Thyroid gland (tissue), 4 donors: ENCODE results near the gene ZCCHC4. TPM values are rescaled to one million over a fixed set of nuclear protein-coding genes. Genes with fewer than 3 reads are reported as not detected.
A peak's percentile ranks its signal among the peaks of the same experiment; 100 is the strongest.
"Not testable (repeated sequence)": the region's sequence is repeated elsewhere in the genome, so short reads cannot be mapped to it uniquely, and the experiment has no call there.

Experiments used
- DNase-seq, 2 donors: peaks; one replicate each; pipeline ENCODE4 v3.0.0-alpha.2; 2019
- H3K27ac ChIP-seq, 3 donors: fragments of 200-600 bp; sonication (generic); 1 replicate in 2 of 3; 2 replicates in 1 of 3; pipeline ENCODE4 v1.5.1; 2016 to 2019; ENCODE audit warnings: mild to moderate bottlenecking in 1 of 3, moderate library complexity in 1 of 3
- H3K27me3 ChIP-seq: fragments of 200-600 bp; sonication (generic); one replicate; pipeline ENCODE4 v1.5.1; 2019
- H3K36me3 ChIP-seq, 2 donors: fragments of 200-600 bp; sonication (generic); one replicate each; pipeline ENCODE4 v1.5.1; 2016 to 2019
- H3K4me1 ChIP-seq, 2 donors: fragments of 200-600 bp; sonication (generic); one replicate each; pipeline ENCODE4 v1.5.1; 2017 to 2019
- H3K4me3 ChIP-seq, 3 donors: fragments of 200-600 bp; sonication (generic); replicated peaks in 1 of 3; 1 replicate in 2 of 3; 2 replicates in 1 of 3; pipeline ENCODE4 v1.5.1; 2016; ENCODE audit warnings: mild to moderate bottlenecking in 1 of 3
- H3K9me3 ChIP-seq: fragments of 200-600 bp; sonication (generic); one replicate; pipeline ENCODE4 v1.5.1; 2017
- POLR2A ChIP-seq, 2 donors: fragments of 450-650 bp; IDR thresholded peaks; one replicate each; pipeline ENCODE4 v1.6.1; 2017; ENCODE audit warnings: antibody characterized with exemption in 2 of 2, mild to moderate bottlenecking in 2 of 2, moderate library complexity in 1 of 2
- WGBS, 2 donors: methylation state at CpG; one replicate each; pipeline ENCODE4 v1.1.5; 2017; 5-methylcytosine and 5-hydroxymethylcytosine counted together
- intact Hi-C: fragments of 100-400 bp; cut with DNase I; formaldehyde crosslinking; loops from one replicate; pipeline ENCODE4 v1.15.1; 2023
- total RNA-seq, 4 donors: library from RNA; depleted of rRNA; stranded (reverse); fragments of >200 nt; gene quantifications; one replicate each; pipeline ENCODE4 v1.2.3, GENCODE V29; 2016
- TF ChIP-seq, protein P1 (sequence below), 6 experiments: fragments of 200-600 bp in 3 of 6; fragments of 450-650 bp in 3 of 6; sonication (generic) in 3 of 6; IDR thresholded peaks; one replicate each; pipeline ENCODE4 v1.5.1; 2016 to 2019; ENCODE audit warnings: antibody characterized with exemption in 6 of 6, mild to moderate bottlenecking in 2 of 6, inconsistent platforms in 1 of 6, moderate library complexity in 1 of 6

ZCCHC4 gene
- total RNA-seq, 4 donors from 2014 or later: 9.3 to 19.5 (median 13.4) TPM

- H3K27me3 ChIP-seq: no peaks in the 10 kb centered on the region
- WGBS, 2 donors: 56 to 67% methylated on average over 2 of the region's 2 CpGs
- no peak for TF ChIP-seq POLR2A (IDR thresholded peaks at IDR 0.05)
- TF ChIP-seq, protein P1, sequence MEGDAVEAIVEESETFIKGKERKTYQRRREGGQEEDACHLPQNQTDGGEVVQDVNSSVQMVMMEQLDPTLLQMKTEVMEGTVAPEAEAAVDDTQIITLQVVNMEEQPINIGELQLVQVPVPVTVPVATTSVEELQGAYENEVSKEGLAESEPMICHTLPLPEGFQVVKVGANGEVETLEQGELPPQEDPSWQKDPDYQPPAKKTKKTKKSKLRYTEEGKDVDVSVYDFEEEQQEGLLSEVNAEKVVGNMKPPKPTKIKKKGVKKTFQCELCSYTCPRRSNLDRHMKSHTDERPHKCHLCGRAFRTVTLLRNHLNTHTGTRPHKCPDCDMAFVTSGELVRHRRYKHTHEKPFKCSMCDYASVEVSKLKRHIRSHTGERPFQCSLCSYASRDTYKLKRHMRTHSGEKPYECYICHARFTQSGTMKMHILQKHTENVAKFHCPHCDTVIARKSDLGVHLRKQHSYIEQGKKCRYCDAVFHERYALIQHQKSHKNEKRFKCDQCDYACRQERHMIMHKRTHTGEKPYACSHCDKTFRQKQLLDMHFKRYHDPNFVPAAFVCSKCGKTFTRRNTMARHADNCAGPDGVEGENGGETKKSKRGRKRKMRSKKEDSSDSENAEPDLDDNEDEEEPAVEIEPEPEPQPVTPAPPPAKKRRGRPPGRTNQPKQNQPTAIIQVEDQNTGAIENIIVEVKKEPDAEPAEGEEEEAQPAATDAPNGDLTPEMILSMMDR (IDR thresholded peaks at IDR 0.05): no peak
- H3K36me3 ChIP-seq: no peaks in the 10 kb centered on the region
- H3K27ac ChIP-seq: no peak overlapping the region
- no peak for DNase-seq
- H3K9me3 ChIP-seq: no peaks in the 10 kb centered on the region
- intact Hi-C loops: loop anchor here (10.0 kb wide), 1 partner anchor 55 kb away; the partner anchor contains the start of gene ZCCHC4
- H3K4me1 ChIP-seq: no peaks in the 10 kb centered on the region
- no peak overlapping the region for H3K4me3 ChIP-seq
Measured at GRCh38 chr4:25370242-25370641, 57.7 kb downstream of the ZCCHC4 start.

DNA sequence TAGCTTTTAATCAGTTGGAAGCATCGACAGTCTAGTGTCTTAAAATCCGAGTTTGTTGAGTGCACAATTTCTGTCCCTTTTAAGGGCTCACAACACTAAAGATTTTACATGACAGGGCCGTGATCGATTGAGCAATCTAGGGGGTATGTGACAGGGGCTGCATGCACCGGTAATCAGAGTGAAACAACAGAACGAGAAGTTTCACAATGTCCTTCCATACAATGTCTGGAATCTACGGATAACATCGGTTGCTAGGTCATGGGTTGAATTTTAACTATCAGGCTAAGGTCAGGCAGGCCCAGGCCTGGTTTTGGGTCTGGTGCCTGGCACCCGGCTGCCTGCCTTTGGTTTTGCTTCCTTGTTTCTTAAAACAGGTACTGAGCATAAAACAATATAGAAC is 60.0 kb downstream of the ZCCHC4 start:
- not testable (repeated sequence) for H3K4me3 ChIP-seq, H3K27ac ChIP-seq, H3K9me3 ChIP-seq, H3K36me3 ChIP-seq, DNase-seq, H3K4me1 ChIP-seq, H3K27me3 ChIP-seq
- WGBS, 2 donors: 77 to 79% methylated on average over 9 of the region's 9 CpGs
- intact Hi-C loops: loop anchor here (10.0 kb wide), 1 partner anchor 58 kb away; the partner anchor contains the start of gene ZCCHC4

DNA sequence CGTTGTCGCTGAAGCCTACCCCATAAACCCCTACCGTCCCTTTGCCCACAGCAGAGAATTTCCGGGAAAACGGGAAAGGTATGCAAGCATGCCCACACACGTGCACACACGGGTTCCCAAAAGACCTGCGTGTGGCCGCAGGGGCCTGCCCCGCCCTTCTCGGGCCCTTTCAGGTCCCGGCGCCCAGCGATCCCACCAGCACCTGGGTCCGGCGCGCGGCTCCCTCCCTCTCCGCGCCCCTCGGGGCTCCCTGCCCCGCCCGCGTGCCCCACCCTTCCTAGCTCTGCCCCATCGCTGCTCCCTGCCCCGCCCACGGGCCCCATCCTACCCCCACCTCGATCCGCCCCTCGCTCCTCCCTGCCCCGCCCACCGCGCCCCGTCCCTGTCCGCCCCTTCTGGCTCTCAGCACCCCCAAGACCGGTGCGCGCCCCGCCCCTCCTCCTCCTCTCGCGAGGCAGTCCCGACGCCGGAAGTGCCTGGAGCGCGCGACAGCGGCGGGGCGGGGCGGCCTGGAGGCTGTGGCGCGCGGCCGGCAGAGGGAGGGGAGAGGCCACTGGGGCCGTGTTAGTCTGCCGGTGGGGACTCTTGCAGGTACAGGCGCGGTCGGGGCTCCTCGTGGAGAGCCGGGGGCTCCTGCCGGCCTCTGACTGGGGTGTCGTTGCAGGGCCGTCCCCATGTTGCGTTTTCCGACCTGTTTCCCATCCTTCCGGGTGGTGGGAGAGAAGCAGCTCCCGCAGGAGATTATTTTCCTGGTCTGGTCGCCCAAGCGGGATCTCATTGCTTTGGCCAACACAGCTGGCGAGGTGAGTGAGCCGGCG is 64.4 kb downstream of the ZCCHC4 start, which contains the start of gene ANAPC4:
ANAPC4 (plus strand) TSS at position 510 of the 818 bp plus-strand sequence; CDS start at position 675, 165 bp downstream.
- H3K4me1 ChIP-seq: peaks cover 7 to 13% of the 10 kb centered on the region in 2 donors
- H3K27ac ChIP-seq: peak within 1 kb of the TSS; percentile 21 to 69 (median 47)
- peak in 1 of 2 donors; percentile 77 for TF ChIP-seq POLR2A (IDR thresholded peaks at IDR 0.05)
- TF ChIP-seq, protein P1 (IDR thresholded peaks at IDR 0.05): peak in 3 of 6 experiments; percentile 13 to 28 (median 21)
- WGBS, 2 donors: 0% methylated on average over 24 to 34 of the region's 74 CpGs
- intact Hi-C loops: loop anchor here (10.0 kb wide), 1 partner anchor 62 kb away; the partner anchor contains the start of gene ZCCHC4
- H3K36me3 ChIP-seq: peaks cover 0 to 12% of the 10 kb centered on the region in 2 donors
- no peaks in the 10 kb centered on the region for H3K27me3 ChIP-seq
- peak within 1 kb of the TSS; percentile 85 to 96 (median 91) for H3K4me3 ChIP-seq
- DNase-seq: peak; percentile 96
- no peaks in the 10 kb centered on the region for H3K9me3 ChIP-seq

DNA sequence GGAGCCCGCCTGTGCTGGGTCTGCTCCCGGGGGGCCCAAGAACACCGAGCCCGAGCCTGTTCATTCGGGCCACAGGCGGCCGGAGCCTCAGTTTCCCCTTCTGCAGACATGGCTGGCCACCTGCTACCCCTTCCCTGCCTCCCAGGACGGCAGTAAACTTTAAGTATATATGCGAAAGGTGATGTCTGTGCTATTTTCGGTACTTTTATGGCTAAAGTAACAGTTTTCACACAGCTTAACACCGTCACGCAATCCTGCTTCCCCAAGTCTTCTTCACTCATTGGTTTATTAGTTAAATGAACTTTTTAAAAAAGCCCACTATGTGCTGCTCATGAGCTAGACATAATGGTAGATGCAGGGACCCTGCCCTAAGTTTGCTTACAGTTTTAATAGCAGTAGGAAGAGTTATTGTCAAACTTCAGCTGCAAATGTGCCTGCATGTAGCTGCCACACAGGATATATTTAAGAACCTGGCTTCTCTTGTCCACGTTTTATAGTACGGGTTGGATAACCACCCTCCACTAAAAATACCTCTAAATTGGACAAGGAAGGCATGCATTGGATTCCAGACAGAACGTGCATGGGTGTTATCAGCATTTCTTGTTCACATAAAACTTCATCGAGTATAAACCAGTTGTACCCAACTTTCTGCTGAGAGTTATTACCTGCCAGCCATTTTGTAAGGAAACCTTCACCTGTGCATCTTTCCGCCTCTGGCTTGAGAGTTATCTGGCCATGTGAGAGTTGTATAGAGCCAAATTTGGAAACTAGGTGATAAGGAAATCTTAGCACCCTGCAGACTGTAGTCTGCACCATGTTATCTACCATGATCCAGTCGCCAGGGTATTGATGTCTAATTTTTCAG is 65.2 kb downstream of the ZCCHC4 start:
- TF ChIP-seq, protein P1 (IDR thresholded peaks at IDR 0.05): no peak
- TF ChIP-seq POLR2A (IDR thresholded peaks at IDR 0.05): no peak
- no peaks in the 10 kb centered on the region for H3K27me3 ChIP-seq
- peak overlapping the region; percentile 85 to 96 (median 91) for H3K4me3 ChIP-seq
- intact Hi-C loops: loop anchor here (10.0 kb wide), 1 partner anchor 63 kb away; the partner anchor contains the start of gene ZCCHC4
- no peaks in the 10 kb centered on the region for H3K9me3 ChIP-seq
- WGBS, 2 donors: 18 to 30% methylated on average over 11 to 18 of the region's 18 CpGs
- H3K27ac ChIP-seq: peak overlapping the region in 2 of 3 donors; percentile 47 to 69
- H3K36me3 ChIP-seq: peaks cover 0 to 12% of the 10 kb centered on the region in 2 donors
- H3K4me1 ChIP-seq: peaks cover 7 to 13% of the 10 kb centered on the region in 2 donors
- DNase-seq: no peak

- Histone ChIP-seq H3K27me3 (no peaks in the 10 kb centered on the region), H3K36me3 (peaks cover 0 to 14% of the 10 kb centered on the region in 2 donors), H3K9me3 (no peaks in the 10 kb centered on the region), H3K4me1 (peaks cover 7 to 13% of the 10 kb centered on the region in 2 donors), H3K4me3 (no peak overlapping the region), H3K27ac (no peak overlapping the region)
- 85% methylated on average over 6 of the region's 6 CpGs for WGBS, 2 donors
- TF ChIP-seq POLR2A (IDR thresholded peaks at IDR 0.05): no peak
- TF ChIP-seq, protein P1 (IDR thresholded peaks at IDR 0.05): no peak
- DNase-seq: no peak
- intact Hi-C loops: loop anchor here (10.0 kb wide), 1 partner anchor 64 kb away; the partner anchor contains the start of gene ZCCHC4
Measured at GRCh38 chr4:25378437-25378743, 65.8 kb downstream of the ZCCHC4 start.
